Panc1 (cell line): Measurements from ENCODE around the gene USP5. TPM values are rescaled to one million over a fixed set of nuclear protein-coding genes. Genes with fewer than 3 reads are reported as not detected.
"Not testable (repeated sequence)": the region's sequence is repeated elsewhere in the genome, so short reads cannot be mapped to it uniquely, and the experiment has no call there.

Experiments
- ATAC-seq: fragments of 200-7000 bp; cut with Tn5 transposase; 2 replicates; pipeline ENCODE4 v1.9.1; 2020; ENCODE audit warnings: mild to moderate bottlenecking, moderate library complexity
- BruUV-seq: library from RNA; stranded (reverse); fragments of 400-500 nt; replicated peaks from 2 replicates; lab custom pipeline; 2021; lab: Mats Ljungman, UMichigan
- CTCF ChIA-PET: fragments of 300-600 bp; sonication (Branson Sonifier 250); formaldehyde crosslinking; loops from one replicate; lab custom pipeline; 2022; ENCODE audit warnings: antibody characterized with exemption; lab: Charles Lee
- POLR2A ChIA-PET: fragments of 300-600 bp; sonication (Branson Sonifier 250); formaldehyde crosslinking; loops from one replicate; lab custom pipeline; 2022; ENCODE audit warnings: antibody characterized with exemption; lab: Charles Lee
- DNase-seq: peaks from one replicate; pipeline ENCODE4 v3.0.0-alpha.2; 2010; ENCODE audit warnings: low read depth, low spot score
- H3K27ac ChIP-seq: 2 replicates; pipeline ENCODE4 v1.5.1; 2011; ENCODE audit warnings: mild to moderate bottlenecking, low read length, inconsistent platforms
- H3K27me3 ChIP-seq: fragments of 200-500 bp; sonication (Bioruptor generic); 2 replicates; pipeline ENCODE4 v1.6.0; 2014; ENCODE audit warnings: low read length, inconsistent platforms; ENCODE audit not compliant: control insufficient read depth, insufficient read depth
- H3K36me3 ChIP-seq: fragments of 200-500 bp; sonication (Bioruptor generic); 2 replicates; pipeline ENCODE4 v1.5.1; 2014; ENCODE audit warnings: inconsistent platforms, mild to moderate bottlenecking, low read length, moderate library complexity; ENCODE audit not compliant: control insufficient read depth, insufficient read depth
- H3K4me1 ChIP-seq: 2 replicates; pipeline ENCODE4 v1.5.1; 2011; ENCODE audit warnings: inconsistent platforms, mild to moderate bottlenecking, low read length, moderate library complexity; ENCODE audit not compliant: control insufficient read depth, insufficient read depth
- H3K4me3 ChIP-seq, 2 experiments: 2 replicates each; pipeline ENCODE4 v1.5.1; 2011 to 2012; ENCODE audit warnings: low read depth in 2 of 2, low read length in 2 of 2, mild to moderate bottlenecking in 2 of 2, inconsistent platforms in 1 of 2, moderate library complexity in 1 of 2
- H3K9me3 ChIP-seq: fragments of 200-500 bp; sonication (Bioruptor generic); 2 replicates; pipeline ENCODE4 v1.5.1; 2014; ENCODE audit warnings: low read depth, mild to moderate bottlenecking, inconsistent platforms, low read length, moderate library complexity; ENCODE audit not compliant: control insufficient read depth, insufficient read depth
- POLR2AphosphoS5 ChIP-seq: IDR thresholded peaks from 2 replicates; pipeline ENCODE4 v1.6.1; 2012; ENCODE audit warnings: mild to moderate bottlenecking, low read depth, low read length, moderate library complexity
- SIN3A ChIP-seq: IDR thresholded peaks from 2 replicates; pipeline ENCODE4 v1.6.1; 2012; ENCODE audit warnings: low read depth, mild to moderate bottlenecking, low read length, moderate library complexity, borderline replicate concordance; ENCODE audit not compliant: insufficient read depth
- TCF7L2 ChIP-seq: IDR thresholded peaks from 2 replicates; pipeline ENCODE4 v1.6.1; 2011; ENCODE audit warnings: mild to moderate bottlenecking, low read depth, low read length, inconsistent platforms
- in situ Hi-C: cut with HindIII; loops from 2 replicates; pipeline ENCODE4 v1.10.0; 2016; ENCODE audit warnings: low sequenced_read_pairs, low pct_unique_long_range_greater_than_20kb
- intact Hi-C: fragments of 100-400 bp; cut with micrococcal nuclease; formaldehyde crosslinking; loops from one replicate; pipeline ENCODE4 v1.10.0; 2022; ENCODE audit not compliant: unreplicated experiment
- total RNA-seq: library from RNA; stranded (reverse); gene quantifications from one replicate; pipeline ENCODE4 v1.2.1, GENCODE V29; 2021; ENCODE audit not compliant: unreplicated experiment
- TF ChIP-seq, protein P1 (sequence below), 2 experiments: IDR thresholded peaks; 2 replicates each; pipeline ENCODE4 v1.6.1; 2011 to 2012; ENCODE audit warnings: low read depth in 2 of 2, control low read depth in 1 of 2, low read length in 1 of 2, mild to moderate bottlenecking in 1 of 2, moderate library complexity in 1 of 2; ENCODE audit not compliant: insufficient read depth in 1 of 2
- TF ChIP-seq, protein P2 (sequence below): fragments of 450-650 bp; IDR thresholded peaks from 2 replicates; pipeline ENCODE4 v1.5.1; 2017; ENCODE audit warnings: mild to moderate bottlenecking

Gene USP5
- total RNA-seq, 1 experiment from 2014 or later: 104 TPM

DNA sequence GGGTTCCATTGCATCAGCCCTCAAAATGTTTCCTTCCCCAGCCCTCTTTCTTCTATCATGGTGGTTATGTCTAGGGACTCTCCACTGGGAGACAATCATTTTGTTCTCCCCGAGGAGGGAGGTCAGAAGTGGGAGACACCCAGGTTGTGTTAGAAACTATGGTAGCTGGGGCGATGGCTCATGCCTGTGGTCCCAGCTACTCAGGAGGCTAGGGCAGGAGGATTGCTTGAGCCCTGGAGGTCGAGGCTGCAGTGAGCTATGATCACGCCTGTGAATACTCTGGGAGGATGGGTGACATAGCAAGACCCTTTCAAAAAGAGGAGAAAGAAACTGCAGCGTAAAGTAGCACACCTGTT is 39.7 kb downstream of the USP5 start:
- no peak for TF ChIP-seq SIN3A
- TF ChIP-seq, protein P1, sequence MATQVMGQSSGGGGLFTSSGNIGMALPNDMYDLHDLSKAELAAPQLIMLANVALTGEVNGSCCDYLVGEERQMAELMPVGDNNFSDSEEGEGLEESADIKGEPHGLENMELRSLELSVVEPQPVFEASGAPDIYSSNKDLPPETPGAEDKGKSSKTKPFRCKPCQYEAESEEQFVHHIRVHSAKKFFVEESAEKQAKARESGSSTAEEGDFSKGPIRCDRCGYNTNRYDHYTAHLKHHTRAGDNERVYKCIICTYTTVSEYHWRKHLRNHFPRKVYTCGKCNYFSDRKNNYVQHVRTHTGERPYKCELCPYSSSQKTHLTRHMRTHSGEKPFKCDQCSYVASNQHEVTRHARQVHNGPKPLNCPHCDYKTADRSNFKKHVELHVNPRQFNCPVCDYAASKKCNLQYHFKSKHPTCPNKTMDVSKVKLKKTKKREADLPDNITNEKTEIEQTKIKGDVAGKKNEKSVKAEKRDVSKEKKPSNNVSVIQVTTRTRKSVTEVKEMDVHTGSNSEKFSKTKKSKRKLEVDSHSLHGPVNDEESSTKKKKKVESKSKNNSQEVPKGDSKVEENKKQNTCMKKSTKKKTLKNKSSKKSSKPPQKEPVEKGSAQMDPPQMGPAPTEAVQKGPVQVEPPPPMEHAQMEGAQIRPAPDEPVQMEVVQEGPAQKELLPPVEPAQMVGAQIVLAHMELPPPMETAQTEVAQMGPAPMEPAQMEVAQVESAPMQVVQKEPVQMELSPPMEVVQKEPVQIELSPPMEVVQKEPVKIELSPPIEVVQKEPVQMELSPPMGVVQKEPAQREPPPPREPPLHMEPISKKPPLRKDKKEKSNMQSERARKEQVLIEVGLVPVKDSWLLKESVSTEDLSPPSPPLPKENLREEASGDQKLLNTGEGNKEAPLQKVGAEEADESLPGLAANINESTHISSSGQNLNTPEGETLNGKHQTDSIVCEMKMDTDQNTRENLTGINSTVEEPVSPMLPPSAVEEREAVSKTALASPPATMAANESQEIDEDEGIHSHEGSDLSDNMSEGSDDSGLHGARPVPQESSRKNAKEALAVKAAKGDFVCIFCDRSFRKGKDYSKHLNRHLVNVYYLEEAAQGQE (IDR thresholded peaks at IDR 0.05; ENCODE audit: insufficient read depth in 1 of 2, low read depth in 2 of 2, low read length in 1 of 2): no peak
- peak overlapping the region; percentile 84 for H3K27ac ChIP-seq
- ATAC-seq (peak; percentile 10; the same call in 1 of the 2 replicates), DNase-seq (no peak)
- in situ Hi-C loops (no loop called here), intact Hi-C loops (no loop called here)
- POLR2A ChIA-PET: interaction anchor here (0.6 to 1.0 kb wide), 2 partner anchors 19 to 173 kb away, joined by 3 read pairs; no protein-coding TSS in a partner anchor
- no peaks in the 10 kb centered on the region for H3K9me3 ChIP-seq
- no peaks in the 10 kb centered on the region for H3K27me3 ChIP-seq
- no peaks in the 10 kb centered on the region for H3K36me3 ChIP-seq
- CTCF ChIA-PET: interaction anchor here (0.8 to 1.0 kb wide), 2 partner anchors 18 to 22 kb away, joined by 4 read pairs; partner anchors contain the start of gene SPSB2
- H3K4me1 ChIP-seq: 0 out of 2 replicates have a peak, but pooled peaks cover 4% of the 10 kb centered on the region
- BruUV-seq: TSS peak; percentile 64
- H3K4me3 ChIP-seq: peak overlapping the region; percentile 49 to 76

DNA sequence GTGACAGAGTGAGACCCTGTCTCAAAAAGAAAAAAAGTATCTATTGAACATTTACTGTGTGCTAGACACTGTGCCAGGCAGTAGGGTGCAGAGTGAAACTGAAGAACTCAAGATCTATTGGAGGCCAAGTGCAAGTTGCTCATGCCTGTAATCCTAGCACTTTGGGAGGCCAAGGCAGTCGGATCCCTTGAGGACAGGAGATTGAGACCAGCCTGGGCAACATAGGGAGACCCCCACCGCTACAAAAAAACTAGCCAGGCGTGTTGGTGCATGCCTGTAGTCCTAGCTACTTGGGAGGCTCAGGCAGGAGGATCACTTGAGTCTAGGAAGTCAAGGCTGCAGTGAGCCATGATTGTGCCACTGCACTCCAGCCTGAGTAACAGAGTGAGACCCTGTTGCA is 40.7 kb downstream of the USP5 start:
- H3K27me3 ChIP-seq, POLR2A ChIA-PET, H3K27ac ChIP-seq, ATAC-seq, DNase-seq, intact Hi-C loops, H3K36me3 ChIP-seq, in situ Hi-C loops, H3K4me3 ChIP-seq, H3K4me1 ChIP-seq, BruUV-seq, H3K9me3 ChIP-seq: not testable (repeated sequence)
- CTCF ChIA-PET: interaction anchor here (0.7 kb wide), 1 partner anchor 22 kb away, joined by 4 read pairs; no protein-coding TSS in a partner anchor

DNA sequence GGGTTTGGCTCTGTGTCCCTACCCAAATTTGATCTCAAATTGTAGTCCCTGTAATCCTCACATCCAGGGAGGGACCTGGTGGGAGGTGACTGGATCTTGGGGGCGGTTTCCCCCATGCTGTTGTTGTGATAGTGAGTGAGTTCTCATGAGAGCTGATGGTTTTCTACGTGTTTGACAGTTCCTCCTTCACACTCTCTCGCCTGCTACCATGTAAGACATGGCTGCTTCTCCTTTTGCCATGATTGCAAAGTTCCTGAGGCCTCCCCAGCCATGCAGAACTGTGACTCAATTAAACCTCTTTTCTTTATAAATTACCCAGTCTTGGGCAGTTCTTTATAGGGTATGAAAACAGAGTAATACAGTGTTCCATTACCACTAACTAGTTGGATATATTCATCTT is 42.4 kb downstream of the USP5 start:
- CTCF ChIA-PET: interaction anchor here (1.0 kb wide), 1 partner anchor 247 kb away, joined by 8 read pairs; no protein-coding TSS in a partner anchor
- POLR2A ChIA-PET: interaction anchor here (0.7 kb wide), 1 partner anchor 23 kb away, joined by 8 read pairs; no protein-coding TSS in a partner anchor

More for the DNA sequence above, 42.4 kb downstream of the USP5 start:
- Histone ChIP-seq H3K4me1 (0 out of 2 replicates have a peak, but pooled peaks cover 4% of the 10 kb centered on the region), H3K9me3 (no peaks in the 10 kb centered on the region), H3K4me3 (no peak overlapping the region), H3K27ac (no peak overlapping the region), H3K36me3 (no peaks in the 10 kb centered on the region), H3K27me3 (no peaks in the 10 kb centered on the region)
- TF ChIP-seq, protein P1 (IDR thresholded peaks at IDR 0.05; ENCODE audit: insufficient read depth in 1 of 2, low read depth in 2 of 2, low read length in 1 of 2): no peak
- no peak for TF ChIP-seq TCF7L2
- TF ChIP-seq, protein P2, sequence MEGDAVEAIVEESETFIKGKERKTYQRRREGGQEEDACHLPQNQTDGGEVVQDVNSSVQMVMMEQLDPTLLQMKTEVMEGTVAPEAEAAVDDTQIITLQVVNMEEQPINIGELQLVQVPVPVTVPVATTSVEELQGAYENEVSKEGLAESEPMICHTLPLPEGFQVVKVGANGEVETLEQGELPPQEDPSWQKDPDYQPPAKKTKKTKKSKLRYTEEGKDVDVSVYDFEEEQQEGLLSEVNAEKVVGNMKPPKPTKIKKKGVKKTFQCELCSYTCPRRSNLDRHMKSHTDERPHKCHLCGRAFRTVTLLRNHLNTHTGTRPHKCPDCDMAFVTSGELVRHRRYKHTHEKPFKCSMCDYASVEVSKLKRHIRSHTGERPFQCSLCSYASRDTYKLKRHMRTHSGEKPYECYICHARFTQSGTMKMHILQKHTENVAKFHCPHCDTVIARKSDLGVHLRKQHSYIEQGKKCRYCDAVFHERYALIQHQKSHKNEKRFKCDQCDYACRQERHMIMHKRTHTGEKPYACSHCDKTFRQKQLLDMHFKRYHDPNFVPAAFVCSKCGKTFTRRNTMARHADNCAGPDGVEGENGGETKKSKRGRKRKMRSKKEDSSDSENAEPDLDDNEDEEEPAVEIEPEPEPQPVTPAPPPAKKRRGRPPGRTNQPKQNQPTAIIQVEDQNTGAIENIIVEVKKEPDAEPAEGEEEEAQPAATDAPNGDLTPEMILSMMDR: no peak
- TF ChIP-seq SIN3A: no peak
- TF ChIP-seq POLR2AphosphoS5: no peak
- BruUV-seq: no TSS peak
- no peak for ATAC-seq
- in situ Hi-C loops (no loop called here), intact Hi-C loops (no loop called here)
- DNase-seq: no peak
